NAMALWA (cell line): ENCODE measurements around the gene TUBB1.

ENCODE experiments used
- DNase-seq: peaks from one replicate; pipeline ENCODE4 v3.0.0-alpha.2; 2015; ENCODE audit warnings: low spot score

Gene TUBB1

GRCh38 chr20:58989196-58989595, 30.0 kb upstream of the TUBB1 start:
- DNase-seq = no peak

- DNase-seq = no peak
These were observed 28.4 kb upstream of the TUBB1 start for GRCh38 chr20:58990651-58991445.

- no peak for DNase-seq
These were observed 27.5 kb upstream of the TUBB1 start for GRCh38 chr20:58991715-58992114.

GRCh38 chr20:58992911-58993310, 26.3 kb upstream of the TUBB1 start:
- no peak for DNase-seq

- DNase-seq = no peak
These were observed 25.6 kb upstream of the TUBB1 start for GRCh38 chr20:58993332-58994248.

GRCh38 chr20:58994390-58995159, 24.7 kb upstream of the TUBB1 start:
- no peak for DNase-seq

- DNase-seq = no peak
These were observed 23.6 kb upstream of the TUBB1 start for GRCh38 chr20:58995461-58996225.

- no peak for DNase-seq
These were observed 23.0 kb upstream of the TUBB1 start for GRCh38 chr20:58996226-58996611.

GRCh38 chr20:58997141-58997770, 22.0 kb upstream of the TUBB1 start:
- no peak for DNase-seq

GRCh38 chr20:58998656-58999055, 20.6 kb upstream of the TUBB1 start:
- no peak for DNase-seq

- DNase-seq = no peak
These were observed 18.9 kb upstream of the TUBB1 start for GRCh38 chr20:59000326-59000725.

- no peak for DNase-seq
These were observed 18.2 kb upstream of the TUBB1 start for GRCh38 chr20:59001068-59001448.

- DNase-seq = no peak
These were observed 17.6 kb upstream of the TUBB1 start for GRCh38 chr20:59001449-59002171.

GRCh38 chr20:59002388-59002787, 16.8 kb upstream of the TUBB1 start:
- no peak for DNase-seq

- no peak for DNase-seq
These were observed 16.3 kb upstream of the TUBB1 start for GRCh38 chr20:59002874-59003399.

- no peak for DNase-seq
These were observed 15.3 kb upstream of the TUBB1 start for GRCh38 chr20:59003836-59004492.

- DNase-seq = no peak
These were observed 14.8 kb upstream of the TUBB1 start for GRCh38 chr20:59004493-59004762.

- DNase-seq = peak; percentile 93
These were observed 14.3 kb upstream of the TUBB1 start for GRCh38 chr20:59004763-59005522.

GRCh38 chr20:59005523-59006166, 13.6 kb upstream of the TUBB1 start:
- DNase-seq = peak; percentile 42
